Measurements from ENCODE around the gene RNFT1.
"Not testable (repeated sequence)": the region's sequence is repeated elsewhere in the genome, so short reads cannot be mapped to it uniquely, and the experiment has no call there.

Gene RNFT1, protein sequence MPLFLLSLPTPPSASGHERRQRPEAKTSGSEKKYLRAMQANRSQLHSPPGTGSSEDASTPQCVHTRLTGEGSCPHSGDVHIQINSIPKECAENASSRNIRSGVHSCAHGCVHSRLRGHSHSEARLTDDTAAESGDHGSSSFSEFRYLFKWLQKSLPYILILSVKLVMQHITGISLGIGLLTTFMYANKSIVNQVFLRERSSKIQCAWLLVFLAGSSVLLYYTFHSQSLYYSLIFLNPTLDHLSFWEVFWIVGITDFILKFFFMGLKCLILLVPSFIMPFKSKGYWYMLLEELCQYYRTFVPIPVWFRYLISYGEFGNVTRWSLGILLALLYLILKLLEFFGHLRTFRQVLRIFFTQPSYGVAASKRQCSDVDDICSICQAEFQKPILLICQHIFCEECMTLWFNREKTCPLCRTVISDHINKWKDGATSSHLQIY

DNA sequence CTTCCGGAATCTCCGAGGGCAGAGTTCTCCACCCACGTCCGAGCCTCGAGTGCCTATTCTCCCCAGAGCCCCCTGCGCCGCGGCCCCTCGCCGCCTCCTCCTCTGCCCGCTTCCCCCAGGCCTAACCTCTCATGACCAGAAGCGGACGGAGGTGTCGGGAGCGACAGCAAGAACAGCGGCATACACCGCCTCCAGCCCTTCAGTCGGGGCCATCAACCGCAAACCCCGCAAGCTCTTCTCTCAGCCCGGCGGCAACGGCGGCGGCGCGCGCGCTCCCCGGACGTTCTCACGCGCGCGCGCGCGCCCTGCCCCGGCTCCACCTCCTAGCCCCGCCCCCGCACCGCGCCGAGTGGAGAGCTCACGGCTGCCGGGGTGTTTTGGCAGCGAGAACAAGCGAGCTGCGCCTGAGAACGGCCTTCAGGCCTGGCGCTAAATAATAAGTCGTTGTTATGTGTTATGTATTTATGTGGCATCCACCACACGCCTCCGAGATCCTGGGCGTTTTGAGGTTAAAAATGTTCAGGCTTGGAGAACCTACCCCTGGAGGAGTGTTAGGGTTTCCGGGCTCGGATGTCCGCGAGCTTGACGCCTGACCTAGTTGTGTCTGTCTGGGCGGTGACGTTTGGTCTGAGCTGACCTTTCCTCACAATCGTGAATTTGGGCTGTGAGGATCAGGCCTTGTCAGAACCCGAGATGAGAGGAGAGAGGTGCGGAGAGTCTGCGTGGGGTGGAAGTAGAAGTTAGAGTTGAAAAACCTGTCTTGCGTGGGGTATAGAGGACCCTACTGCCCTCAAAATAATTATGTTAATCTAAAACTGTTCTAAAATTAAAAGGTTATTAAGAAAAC is at the start of gene RNFT1:
Gene RNFT1, minus strand, starts transcription at position 259 of the 847 bp plus-strand sequence. Its CDS starts 77 bp downstream, at position 182.
- DNase-seq = peak; percentile 94

DNA sequence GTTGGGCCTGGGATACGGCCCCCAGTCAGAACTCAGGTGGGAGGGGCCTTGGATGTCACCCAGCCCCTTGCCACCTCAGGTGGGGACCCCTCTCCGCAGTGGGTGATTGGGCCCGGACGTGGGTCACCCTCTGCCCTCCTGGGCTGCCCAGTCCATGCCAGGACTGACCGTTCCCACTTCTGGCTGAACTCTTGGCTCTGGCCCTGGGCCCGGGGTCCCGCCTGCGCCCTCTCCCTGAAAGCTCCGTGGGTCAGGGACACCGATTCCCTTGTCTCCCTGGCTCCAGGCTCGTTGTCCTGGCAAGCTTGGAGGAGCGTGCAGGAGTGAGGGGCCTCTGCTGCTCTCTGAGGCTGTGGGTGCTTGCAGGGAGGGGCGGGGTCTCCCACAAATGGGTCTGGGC is 44.8 kb upstream of the RNFT1 start:
- not testable (repeated sequence) for DNase-seq

DNA sequence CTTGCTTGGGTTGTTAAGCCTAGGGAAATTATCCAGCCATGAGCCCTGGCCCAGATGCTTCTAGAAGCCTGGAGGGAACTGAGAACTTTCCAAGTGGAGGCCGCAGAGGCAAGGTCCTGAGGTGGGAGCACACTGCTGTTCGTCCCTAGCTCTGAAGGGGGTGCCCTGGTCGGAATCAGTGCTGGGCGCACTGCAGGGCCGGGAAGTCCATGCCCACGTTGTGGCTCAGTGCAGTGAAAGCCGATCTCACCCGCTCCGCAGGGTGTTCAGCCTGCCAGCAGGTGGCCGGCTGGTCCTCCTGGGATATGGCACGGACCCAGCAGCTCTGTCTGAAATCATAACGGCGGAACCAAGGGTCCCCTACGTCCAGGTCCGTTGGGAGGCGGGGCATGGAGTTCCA is 43.8 kb upstream of the RNFT1 start:
- DNase-seq = not testable (repeated sequence)

DNA sequence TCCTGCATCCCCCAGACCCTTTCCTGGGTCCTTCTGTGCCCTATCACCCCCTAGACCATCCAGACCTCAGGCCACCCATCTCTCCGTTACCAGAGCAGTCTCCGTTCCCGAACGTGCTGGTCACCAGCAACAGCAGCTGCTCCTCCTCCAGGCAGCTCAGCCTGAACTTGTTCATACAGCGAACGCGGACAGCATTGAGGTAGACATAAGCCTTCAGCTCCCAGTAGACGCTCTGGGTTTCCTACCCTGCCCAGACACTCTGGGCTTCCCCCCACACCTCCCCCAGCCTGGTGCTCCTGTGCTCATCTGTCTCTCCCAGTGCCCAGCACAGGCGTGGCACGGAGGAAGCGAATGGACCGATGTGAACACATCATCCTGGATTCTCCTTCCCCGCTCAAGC is 41.6 kb upstream of the RNFT1 start:
- no peak for DNase-seq

DNA sequence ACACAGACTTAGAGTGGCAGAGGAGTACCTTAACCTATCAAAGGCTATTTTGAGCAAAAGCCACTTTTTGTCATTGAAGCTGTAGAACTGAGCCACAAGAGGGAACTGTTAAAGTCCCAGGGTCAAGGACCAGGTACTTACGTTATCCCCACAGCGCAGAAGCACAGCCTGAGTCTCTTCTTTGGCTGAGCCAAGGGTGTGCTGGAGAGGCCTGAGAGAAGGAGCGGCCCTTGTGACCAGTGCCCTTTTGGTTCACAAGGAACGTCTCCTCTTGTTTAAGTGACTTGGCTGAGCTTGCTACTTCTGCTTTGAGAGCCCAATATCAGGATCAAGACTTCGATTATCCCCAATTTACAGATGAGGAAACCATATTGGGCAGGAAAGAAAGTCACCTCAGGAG is 40.0 kb upstream of the RNFT1 start:
- DNase-seq = not testable (repeated sequence)

DNA sequence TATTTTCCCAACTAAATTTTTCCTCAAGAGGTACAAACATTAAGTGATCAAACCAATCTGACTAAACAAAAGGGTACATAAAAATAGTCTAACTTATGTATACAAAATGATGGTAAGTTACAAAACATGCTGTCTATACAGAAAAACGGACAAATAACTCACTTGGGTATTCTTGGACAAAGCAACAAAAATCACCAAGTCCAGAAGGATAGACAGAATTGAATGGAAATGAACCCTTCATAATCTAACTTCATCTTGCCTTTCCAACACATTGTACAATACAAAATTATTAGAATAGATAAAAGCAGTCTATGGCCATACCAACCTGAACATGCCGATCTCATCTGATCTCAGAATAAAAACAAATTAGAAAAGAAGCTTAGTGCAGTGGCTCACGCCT is 37.9 kb upstream of the RNFT1 start:
- DNase-seq = not testable (repeated sequence)

DNA sequence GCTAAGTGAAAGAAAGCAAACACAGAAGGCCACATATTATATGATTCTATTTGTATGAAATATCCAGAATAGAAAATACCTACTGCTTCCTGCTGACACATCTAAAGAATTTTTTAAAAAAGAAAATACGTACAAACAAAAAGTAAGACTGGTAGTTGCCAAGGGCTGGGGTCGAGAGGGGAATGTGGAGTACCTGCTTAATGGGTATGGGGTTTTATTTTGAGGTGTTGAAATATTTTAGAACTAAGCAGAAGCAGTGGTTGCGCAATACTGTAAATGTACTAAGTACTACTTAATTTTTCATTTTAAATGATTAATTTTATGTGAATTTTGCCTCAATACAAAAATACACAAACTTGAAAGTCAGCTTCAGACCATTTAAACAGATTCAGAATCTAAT is 32.1 kb upstream of the RNFT1 start:
- not testable (repeated sequence) for DNase-seq

DNA sequence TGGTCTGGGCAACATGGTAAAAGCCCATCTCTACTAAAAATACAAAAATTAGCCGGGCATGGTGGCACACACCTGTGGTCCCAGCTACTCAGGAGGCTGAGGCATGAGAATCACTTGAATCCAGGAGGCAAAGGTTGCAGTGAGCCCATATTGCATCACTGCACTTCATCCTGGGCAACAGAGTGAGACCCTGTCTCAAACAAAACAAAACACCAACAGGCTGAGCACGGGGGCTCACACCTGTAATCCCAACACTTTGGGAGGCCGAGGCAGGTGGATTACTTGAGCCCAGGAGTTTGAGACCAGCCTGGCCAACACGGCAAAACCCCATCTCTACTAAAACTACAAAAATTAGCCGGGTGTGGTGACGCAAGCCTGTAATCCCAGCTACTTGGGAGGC is 10.6 kb upstream of the RNFT1 start:
- DNase-seq = not testable (repeated sequence)

DNA sequence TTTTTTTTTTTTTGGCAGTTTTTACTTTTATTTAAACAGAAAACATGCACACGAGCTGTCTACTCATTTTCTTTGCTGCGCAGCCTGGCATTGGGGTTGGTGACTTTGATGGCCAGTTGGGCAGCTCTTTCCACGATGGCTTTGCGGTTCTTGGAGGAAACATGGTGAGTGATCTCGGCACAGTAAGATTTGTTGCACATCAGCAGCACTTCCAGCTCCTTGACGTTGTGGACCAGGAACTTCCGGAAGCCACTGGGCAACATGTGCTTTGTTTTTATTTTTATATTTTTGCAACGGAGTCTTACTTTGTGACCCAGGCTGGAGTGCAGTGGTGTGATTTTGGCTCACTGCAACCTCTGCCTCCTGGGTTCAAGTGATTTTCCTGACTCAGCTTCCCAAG is 8.9 kb upstream of the RNFT1 start:
- DNase-seq = not testable (repeated sequence)

DNA sequence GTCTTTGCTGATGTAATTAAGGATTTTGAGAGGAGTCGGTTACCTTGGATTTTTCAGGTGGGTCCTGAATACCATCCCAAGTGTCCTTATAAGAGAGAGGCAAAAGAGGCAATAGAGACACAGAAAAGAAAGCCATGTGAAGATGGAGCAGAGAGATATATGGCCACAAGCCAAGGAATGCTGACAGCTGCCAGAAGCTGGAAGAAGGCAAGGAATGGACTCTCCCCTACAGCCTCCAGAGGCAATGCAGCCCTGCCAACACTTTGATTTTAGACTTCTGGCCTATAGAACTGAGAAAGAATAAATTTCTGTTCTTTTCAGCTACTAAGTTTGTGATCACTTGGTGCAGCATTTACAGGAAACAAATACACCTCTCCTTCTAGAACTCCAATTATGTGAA is 8.2 kb upstream of the RNFT1 start:
- peak; percentile 15 for DNase-seq

DNA sequence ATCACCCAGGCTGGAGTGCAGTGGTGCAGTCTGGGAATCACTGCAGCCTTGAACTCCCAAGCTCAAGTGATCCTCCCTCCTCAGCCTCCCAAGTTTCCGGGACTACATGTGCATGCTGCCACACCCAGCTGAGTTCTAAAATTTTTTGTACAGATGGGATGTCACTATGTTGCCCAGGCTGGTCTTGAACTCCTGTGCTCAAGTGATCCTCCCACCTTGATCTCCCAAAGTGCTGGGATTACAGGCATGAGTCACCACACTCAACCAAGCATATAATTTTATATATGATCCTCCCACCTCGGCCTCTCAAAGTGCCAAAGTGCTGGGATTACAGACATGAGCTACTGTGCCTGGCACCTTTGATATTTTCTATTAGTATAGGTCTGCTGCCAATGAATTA is 7.2 kb upstream of the RNFT1 start:
- not testable (repeated sequence) for DNase-seq

DNA sequence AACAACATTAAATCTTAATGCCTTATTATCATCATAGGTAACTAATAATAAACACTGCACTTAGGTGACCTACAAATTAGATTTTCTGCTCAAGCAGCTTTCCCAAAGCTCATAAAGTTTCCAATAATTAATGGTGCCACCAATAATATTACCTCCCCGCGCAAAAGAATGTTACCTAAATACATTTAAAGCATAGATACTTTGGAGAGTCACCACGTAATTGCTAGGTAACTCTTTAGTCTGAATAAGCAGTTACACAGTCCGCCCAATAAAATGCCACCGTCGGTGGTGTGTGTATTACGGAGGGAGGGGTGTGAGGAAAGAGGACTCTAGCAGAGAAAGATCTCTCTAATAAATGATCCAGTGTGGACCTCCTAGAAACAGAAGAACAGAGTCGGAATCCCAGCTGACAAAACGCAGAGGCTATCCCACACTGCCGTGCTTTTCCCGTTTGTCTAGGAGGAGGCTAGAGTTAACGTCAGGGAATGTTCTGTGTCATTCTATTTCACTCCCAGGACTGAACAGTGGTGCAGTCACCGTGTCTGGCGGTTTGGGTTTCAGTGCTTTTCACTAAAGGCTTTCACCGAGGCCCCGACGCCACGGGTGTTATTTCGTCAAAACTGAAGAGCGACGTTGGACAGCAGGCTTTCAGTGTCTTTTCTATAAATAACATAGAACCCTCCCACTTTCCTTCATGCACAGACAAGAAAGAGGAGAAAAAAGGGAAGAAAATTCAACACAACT is 630 bp downstream of the RNFT1 start:
- DNase-seq = peak; percentile 73

DNA sequence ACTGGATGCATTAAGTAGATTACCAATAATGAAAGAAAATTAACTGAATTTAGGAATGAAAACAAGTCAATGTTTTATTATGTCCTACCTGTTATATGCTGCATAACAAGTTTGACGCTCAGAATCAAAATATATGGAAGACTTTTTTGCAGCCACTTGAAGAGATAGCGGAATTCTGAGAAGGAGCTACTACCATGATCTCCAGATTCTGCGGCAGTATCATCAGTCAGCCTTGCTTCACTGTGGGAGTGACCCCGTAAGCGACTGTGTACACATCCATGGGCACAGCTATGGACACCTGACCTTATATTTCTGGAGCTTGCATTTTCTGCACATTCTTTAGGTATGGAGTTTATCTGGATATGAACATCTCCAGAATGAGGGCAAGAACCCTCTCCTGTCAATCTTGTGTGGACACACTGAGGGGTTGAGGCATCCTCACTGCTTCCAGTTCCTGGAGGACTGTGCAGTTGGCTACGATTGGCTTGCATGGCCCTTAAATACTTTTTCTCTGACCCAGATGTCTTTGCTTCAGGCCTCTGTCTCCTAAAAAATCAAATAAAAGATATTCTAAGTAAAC is 1.7 kb downstream of the RNFT1 start:
- no peak for DNase-seq

DNA sequence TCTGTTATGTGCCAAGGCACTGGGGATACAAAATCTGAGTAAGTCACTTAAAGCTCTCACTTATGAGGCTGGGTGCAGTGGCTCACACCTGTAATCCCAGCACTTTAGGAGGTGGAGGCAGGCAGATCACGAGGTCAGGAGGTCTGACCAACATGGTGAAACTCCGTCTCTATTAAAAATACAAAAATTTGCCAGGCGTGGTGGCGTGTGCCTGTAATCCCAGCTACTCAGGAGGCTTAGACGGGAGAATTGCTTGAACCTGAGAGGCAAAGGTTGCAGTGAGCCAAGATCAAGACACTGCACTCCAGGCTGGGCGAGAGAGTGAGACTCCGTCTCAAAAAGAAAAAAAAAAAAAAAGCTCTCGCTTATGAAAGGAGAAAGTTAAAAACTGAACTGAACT is 5.0 kb downstream of the RNFT1 start:
- not testable (repeated sequence) for DNase-seq

DNA sequence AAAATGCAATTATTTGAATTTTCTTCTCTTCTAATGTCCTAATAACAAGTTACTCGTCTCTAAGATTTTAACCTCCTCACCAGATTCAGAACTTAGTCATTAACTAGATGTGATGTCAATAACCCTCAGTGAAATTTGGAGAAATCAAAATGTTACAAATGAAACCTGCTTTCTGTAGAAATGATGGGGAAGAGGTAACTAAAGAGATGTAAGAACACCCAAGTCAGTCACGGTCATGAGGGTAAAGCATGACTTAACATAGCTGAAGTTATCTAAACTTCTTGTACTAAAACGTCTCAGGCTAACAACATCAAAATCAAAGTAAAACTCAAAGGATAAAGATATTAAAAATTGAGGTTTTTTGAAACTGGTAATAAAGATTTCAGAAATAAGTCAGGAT is 9.7 kb downstream of the RNFT1 start:
- no peak for DNase-seq

DNA sequence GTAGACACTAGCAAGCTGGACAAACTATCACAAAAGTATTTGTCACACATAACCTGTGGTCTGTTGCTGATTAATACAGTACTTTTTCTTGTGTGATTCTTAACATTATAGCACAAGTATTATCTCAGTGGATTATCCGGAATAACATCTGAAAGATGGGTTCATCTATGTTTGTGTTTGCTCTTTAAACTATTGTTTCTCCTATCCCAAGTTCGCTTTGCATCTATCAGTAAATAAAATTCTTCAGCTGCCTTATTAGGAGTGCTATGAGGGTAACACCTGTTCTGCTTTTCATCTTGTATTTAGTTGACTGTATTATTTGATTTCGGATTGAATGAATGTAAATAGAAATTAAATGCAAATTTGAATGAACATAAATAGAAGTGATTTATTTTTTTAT is 14.5 kb downstream of the RNFT1 start:
- no peak for DNase-seq

DNA sequence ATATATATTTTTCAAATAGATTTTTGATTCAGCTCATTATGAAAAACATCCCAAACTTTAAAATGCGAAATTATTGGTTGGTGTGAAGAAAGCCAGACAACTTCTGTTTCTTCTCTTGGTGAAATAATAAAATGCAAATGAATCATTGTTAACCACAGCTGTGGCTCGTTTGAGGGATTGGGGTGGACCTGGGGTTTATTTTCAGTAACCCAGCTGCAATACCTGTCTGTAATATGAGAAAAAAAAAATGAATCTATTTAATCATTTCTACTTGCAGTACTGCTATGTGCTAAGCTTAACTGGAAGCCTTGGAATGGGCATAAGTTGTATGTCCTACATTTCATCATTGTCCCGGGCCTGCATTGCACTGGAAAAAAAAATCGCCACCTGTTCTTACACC is 17.2 kb downstream of the RNFT1 start:
- DNase-seq = not testable (repeated sequence)

DNA sequence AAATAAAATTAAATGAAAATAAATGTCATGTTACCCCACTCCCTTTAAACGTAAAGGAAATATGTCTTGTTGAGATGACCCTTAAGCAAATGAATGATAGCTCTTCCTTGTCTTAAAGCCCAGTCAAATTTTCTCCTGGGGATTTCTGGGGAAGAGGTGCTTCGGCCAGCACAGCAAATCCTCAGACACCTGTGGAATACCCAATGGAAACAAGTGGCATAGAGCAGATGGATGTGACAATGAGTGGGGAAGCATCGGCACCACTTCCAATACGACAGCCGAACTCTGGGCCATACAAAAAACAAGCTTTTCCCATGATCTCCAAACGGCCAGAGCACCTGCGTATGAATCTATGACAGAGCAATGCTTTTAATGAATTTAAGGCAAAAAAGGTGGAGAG is 18.1 kb downstream of the RNFT1 start:
- DNase-seq = not testable (repeated sequence)

DNA sequence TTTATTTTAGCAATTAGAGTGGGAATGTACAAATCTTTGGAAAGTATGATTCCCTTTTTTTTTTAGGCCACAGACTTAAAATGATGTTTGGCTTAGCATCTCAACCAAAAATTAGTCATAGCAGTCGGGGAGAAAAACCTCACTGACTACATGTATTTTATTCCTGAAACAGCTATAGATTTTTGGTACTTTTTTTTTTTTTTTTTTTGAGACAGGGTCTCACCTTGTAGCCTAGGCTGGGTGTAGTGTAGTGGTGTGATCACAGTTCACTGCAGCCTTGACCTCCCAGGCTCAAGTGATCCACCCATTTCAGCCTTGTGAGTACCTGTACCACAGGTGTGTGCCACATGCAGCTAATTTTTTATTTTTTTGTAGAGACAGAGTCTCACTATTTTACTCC is 23.4 kb downstream of the RNFT1 start:
- no peak for DNase-seq

DNA sequence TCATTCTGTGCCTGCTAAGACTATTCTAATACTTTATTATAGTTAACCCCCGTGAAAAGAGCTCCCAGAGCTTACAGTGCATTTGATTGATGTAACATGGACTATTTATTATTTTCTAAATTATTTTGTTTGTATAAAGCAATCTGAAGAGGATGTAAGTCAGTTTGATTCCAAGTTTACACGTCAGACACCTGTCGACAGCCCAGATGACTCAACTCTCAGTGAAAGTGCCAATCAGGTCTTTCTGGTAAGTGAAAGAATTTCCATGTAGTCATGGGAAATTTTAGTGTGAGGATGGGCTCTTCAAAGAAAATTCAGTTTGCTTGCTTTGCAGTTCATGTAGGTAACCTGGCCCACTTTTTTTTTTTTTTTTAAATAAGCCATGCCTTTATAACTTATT is 23.8 kb downstream of the RNFT1 start:
- not testable (repeated sequence) for DNase-seq

DNA sequence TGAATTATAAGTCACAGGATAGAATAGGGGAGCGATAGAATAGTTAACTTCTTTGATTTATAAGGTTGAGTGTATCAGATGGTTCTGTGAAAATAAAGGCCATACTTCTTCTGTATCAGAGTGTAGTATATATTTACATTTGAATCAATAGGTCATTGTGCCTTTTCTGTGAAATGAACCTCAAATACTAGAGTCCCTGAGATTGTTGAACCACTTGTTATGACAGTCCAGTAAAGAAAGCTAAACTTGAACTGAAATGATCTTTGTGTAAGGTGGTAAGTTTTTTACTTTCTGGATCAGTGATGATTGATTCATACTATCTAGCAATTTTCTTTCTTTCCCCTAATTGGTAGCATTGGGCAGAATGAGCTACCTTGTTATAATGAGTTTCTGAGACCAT is 31.2 kb downstream of the RNFT1 start:
- DNase-seq = not testable (repeated sequence)

DNA sequence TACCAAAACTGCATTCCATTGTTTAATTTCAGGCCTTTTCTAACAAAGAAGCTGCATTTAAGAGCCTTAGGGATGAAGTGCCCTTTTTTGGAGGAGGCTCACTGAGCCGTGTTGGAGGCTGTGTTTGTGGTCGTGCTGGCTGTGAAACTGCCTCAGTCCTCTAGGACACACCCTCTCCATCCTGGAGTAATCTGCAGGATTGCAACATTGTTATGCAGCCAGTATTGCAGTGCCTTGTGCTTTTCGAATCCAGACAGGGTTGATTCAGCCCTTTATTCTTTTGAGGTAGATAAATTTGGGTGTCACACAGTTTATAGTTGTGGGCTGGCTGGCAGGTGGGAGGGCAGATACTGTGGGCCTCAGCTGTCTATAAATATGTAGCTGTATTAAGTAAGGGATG is 33.8 kb downstream of the RNFT1 start:
- not testable (repeated sequence) for DNase-seq

DNA sequence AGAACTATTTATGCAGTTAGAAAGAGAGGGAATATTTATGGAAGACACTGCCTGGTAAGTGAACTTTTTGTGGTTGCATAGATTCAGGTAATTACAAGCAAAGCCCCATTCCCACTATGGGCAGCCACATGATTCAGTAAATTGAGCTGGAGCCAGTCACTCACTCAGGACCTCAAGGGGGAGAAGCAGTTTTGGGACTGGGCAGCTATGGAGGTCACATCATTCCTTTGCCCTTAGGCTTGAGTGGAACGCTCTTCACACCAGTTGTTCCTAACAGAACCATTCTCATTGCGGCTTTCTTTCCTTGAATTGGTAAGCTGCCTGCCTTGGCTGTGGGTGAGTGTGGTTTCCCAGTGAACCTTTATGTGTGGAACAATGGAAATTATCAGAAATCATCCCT is 34.4 kb downstream of the RNFT1 start:
- not testable (repeated sequence) for DNase-seq
